NCI-H146 treated with DMSO at 0.1 percent for 48 hours (cell line): ENCODE results near the gene CARD11.

Experiments used
- DNase-seq: peaks from one replicate; lab custom pipeline; 2025; ENCODE audit not compliant: unreplicated experiment; lab: John Stamatoyannopoulos, UW

The CARD11 gene

DNA sequence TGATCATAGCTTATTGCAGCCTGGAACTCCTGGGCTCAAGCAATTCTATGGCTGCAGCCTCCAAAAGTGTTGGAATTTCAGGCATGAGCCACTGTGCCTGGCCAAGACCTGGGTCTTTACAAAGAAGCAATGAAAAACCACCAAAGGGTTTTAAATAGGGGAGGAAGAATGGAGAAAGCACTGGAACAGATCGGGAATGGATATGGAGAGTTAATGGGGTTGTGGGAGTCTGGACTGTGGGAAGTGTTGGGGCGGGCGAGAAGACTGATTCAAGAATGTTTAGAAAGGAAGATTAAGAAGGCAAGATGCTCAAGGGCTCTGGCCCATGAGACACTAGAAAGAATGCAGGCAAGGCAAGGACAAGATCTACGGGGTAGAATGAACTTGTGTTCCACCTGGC, 98.5 kb downstream of the CARD11 start:
- no peak for DNase-seq

DNA sequence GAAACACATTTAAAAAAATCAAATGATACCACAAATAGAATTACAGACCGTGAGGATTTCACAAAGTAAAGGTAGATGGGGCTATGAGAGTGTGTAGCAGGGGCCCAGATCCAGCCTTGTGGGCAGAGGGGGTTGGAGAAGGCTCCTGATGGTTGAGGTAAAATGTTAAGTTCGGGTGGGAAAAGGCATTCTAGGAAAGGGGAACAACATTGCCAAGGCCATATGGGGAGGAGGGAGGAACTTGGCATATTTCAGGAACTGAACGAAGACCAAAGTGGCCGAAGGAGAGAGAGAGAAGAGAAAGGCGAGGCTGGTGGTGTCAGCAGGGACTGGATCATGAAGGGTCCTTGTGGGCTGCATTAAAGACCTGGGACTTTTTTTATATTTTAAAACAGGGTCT, 98.9 kb downstream of the CARD11 start:
- no peak for DNase-seq

DNA sequence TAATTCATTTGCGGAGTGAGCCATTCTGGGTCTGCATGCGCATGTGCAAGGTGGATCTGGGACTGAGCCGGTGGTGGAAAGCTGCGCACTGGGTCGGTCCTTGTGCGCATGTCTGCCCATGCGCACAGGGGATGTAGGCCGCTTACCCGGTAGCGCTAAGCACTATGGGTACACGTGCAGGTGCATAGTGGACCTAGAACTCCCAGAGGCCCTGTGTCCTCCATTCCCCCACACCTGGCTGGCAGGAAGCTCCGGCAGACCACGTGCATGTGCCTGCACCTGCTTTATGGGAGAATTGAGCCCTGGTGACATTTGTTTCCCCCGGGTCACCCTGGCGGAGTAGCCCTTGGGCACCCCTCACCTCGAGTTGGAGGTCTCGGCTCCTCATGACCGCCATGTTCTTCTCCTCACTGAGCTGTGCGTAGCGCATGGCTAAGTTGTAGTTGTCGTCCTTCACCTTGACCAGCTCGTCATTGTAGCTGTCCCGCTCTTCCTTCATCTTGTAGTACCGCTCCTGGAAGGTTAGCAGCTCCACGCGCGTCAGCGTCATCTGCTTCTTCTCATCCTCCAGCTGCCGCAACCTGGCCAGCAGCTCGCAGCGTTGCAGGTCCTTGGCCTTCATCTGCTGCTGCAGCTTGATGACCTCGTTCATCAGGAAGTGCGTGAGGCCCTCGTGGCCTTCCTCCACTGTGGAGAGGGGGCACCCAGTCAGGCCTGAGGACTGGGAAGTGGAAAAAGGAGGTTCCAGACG, 99.6 kb downstream of the CARD11 start:
- no peak for DNase-seq

DNA sequence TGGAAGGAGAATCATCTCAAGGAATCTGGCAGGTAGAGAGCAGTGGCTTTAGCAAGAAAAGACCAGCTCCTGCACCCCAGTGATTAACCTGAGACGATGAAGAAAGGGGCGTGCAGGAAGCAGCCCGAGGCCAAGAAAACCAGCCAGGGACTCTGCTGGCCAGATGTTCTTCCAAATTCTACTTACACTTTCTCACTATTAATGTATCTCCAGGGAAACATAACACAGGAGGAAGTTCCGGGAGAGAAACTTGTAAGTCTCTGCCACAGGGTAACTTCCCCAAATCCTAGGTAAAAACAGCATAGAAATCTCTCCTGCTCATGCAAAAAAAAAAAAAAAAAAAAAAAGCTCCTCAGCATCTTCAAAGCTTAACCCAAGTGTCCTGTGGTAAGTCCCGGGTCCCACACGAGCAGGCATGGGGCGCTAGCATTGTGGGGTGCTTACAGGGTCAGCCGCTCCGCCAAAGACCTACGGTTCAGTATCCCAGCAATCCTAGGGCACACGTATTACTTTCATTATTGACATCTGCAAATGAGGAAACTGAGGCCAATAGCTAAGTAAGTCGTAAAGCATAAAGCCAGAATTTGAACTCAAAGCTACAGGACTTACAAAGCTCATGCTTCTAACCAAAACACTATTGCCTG, 102.3 kb downstream of the CARD11 start:
- DNase-seq: no peak

DNA sequence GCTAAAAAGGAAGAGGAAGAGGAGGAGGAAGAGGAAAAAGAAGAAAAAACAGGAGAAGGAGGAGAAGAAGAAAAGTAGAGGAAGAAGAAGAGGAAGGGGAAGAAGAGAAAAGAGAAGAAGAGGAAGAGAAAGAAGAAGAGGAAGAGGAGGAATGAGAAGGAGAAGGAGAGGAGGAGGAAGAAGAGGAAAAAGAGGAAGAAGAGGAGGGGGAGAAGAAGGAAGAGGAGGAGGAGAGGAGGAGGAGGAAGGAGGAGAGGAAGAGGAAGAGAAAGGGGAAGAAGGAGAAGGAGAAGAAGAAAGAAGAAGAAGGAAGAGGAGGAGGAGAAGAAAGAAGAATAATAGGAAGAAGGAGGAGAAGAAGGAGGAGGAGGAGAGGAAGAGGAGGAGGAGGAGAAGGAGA, 103.2 kb downstream of the CARD11 start:
- DNase-seq: no peak

DNA sequence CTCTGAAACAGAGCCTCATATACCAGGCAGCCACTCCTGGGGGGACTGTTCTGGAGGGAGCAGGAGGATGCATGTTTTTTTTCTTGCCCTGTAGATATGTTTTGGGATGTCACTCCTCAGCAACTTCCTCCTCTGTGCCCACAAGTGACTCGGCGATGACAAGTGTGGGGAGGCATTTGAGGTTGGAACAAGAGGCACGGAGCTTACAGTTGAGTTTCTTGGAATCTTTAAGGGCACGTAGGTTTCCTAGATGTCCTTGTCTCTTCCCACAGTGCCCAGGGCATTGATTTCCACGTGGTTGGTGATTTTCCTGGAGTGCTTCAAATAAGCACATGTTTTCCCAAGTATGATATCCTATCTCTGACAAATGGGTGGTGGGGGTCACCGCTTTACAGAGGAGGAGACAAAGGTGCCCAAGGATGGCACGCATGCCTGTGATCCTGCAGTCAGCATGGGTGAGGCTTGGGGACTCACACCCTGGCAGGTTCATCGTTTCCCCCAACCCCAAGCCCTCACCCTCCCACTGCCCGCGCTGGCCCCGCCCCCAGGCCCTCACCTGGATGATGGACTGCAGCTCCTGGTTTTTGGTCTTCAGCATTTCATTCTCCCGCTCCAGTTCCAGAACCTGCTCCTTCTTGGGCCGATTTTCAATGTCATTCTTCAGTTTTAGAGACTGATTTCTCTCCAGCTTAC, 104.3 kb downstream of the CARD11 start:
- DNase-seq: no peak

DNA sequence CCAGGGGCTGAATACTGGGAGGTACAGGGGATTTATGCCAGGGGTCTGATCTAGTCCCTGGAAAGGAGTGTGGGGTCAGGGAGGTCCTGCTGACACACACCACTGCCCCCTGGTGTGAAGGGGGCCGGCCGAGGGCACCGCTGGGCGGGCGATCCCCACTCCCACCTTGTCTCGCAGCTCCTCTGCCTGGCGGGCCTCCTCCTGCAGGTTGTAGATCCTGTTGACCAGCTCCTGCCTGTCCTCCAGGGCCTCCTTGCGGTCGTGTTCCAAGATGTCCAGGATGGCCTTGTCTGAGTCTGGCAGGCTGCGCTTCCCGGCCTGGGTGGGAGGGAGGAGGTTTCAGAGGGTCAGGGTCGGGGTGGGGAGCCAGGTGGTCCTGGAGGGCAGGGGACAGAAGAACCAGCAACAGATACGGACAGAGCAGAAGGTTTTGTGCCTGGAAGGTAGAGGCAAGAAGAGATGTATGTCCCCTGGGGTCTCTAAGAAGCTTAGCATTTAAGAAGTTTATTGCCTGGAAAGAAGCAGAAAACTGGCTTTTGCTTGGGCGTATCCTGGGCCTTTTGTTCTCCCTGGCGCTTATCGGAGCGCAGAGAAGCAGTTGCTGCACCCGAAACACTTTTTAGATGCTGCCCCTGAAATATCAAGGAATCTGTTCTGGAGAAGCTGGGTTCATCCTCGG, 105.0 kb downstream of the CARD11 start:
- no peak for DNase-seq

DNA sequence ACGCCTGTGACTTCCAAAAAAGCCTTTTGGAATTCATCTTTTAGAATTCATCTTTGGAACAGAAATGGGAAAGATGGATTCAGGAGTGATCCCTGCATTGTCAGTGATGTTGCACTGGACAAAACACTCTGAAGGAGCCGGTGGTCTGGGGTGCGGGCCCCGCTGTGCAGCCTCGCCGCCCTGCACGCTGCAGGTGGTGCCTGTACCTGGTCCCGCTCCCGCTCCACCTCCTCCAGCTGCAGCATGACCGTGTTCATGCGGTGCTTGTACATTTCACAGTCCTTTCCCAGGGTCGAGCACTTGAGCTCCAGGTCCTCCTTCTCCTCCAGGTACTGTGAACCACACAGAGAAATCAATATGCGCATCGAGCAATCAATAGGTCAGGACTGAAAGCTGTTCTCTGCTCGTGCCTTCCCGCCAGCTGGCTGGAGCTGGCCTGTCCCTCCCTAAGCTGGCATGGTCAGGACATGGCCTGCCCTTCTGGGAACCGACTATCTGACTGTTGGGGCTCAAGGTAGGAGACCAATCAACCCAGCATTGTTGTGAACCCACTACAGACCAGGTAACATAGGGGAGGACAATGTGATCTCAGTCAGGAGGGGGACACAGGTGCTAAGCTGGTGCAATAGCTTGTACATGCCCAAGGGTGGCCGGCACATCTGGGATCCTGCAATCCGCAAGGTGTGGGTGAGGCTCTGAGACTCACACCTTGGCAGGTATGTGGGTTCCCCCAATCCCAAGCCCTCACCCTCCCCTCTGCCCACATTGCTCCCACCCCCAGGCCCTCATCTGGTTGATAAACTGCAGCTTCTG, 105.8 kb downstream of the CARD11 start:
- no peak for DNase-seq

DNA sequence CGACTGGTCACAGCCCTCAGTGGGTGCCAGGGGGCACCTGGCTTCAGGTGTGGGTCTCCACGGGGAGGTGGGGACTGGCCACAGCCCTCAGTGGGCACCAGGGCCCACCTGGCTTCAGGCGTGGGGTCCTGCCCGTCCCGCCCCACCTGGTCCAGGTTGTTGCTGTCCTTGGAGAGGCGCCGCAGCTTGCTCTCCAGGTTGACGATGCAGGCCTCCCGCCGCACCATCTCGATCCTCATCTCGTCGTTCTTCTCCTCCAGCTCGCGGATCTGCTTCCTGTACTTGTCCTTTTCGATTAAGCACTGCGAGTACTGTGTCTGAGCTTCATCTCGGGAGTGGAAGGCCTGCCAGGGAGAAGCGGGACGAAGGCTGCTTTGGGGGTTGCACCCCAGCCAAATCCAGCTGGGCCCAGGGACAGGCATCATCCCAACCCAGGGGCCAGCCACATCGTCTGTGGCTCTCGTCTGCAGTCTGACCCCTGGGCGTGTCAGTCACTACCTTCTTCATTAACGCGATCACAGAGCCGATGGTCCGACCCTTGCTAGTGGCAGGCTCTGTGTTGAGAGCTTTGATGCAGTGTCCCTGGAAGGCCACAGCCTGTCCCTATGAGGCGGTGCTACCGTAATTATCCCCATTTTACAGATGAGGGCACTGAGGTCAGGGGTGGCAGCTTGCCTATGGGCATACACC, 106.6 kb downstream of the CARD11 start:
- DNase-seq: no peak

DNA sequence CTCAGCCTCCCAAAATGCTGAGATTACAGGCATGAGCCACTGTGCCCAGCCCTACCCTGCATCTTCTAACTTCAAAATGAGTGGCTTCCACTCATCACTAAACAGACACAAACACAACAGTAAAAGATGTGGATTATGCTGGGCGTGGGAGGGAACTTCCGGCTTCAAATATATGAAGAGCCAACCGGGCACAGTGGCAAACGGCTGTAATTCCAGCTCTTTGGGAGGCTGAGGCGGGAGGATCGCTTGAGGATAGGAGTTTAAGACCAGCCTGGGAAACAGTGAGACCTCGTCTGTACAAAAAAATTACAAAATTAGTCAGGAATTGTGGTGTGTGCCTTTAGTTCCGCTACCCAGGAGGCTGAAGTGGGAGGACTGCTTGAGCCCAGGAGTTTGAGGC, 107.4 kb downstream of the CARD11 start:
- DNase-seq: no peak

DNA sequence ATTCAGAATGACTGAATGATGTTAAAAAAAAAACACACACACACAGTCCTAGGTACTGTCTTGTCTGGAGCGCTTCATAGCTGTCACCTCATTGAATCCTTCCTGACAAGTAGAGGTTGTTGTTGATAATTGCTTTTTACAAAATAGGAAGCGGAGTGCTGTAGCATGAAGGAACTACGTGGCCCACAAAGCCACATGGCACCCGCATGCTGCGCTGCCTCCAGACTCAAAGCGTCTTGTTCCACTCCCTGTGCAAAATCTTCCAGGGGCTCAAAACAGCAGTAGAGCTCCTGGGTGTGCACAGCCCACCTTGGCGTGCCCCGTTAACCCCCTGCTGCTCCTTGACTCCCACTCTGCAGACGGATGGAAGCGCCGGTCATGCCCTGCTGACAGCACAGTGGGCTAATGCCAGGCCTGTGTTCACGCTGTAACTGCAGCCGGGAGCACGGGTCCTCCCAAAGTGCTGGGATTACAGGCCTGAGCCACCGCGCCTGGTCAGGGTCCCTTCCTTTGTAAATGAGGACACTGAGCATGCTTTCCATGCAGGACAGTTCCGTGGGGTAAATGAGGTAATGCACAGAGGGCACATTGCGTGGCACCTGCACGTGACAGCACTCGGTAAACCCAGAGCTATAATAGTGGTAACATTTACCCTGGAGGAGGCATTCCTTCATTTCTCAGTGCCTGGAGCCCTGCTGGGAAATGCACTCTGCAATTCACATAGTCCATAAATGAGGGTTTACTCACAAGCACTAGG, 108.5 kb downstream of the CARD11 start:
- DNase-seq: no peak

DNA sequence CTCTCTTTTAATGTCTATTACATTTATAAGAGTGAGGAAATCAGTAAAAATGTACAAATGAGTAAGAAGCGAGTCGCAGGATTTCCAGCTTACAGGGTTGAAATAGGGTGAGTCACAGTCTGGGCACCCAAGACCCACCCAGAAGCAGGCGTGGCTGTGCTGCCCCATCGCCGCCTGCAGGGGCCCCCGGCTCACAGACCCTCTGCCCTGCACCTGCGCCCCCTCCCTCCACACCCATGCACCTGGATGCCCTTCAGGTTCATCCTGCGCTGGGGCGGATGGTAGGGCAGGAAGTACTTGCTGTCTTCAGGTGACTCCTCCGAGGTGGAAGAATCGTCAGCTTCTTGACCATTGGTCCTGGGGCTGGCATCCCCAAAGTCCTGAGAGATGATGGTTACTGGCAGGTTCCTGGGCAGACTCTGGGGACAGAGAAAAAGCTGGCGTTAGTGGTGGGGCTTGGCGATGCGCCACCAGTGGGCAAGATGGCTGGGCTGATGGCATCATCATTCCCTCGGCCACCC, 109.4 kb downstream of the CARD11 start:
- DNase-seq: no peak

DNA sequence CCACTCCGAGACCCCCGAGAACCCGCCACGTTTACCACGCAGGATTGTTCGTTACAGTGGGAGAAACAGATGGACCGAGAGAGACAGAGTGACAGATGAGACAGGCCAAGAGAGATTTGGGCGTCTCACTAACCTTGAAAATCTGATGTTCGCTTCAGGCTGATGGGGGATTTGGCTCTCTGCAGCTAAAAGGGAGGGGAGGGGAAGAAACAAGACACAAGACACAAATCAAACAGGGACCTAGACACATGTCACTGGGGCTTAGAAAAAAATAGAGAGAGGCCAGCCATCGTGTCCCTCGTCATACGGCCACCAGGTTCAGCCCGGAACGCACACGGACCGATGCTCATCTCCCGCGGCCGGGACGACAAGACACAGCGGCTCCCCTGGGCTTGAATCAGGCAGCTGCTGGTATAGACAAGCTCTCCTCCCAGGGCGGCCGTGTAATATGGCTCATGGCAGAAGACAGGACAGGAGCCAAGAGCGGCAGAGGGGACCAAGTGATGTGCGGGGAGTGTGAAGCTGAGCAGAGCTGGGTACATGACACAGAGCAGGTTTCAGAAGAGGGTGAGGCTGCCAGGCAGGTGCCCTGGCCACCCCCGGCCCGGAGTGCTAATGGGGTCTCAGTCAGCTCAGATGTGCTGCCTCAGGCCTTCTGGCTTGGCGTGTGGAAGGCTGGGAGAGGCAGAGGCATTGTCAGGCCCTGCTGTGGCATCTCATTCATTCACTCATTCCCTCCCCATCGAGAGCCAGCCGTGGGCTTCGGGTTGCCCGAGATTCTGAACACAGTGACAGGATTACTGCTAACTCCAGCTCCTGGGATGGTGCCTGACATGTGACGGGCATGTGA, 111.0 kb downstream of the CARD11 start:
- no peak for DNase-seq

DNA sequence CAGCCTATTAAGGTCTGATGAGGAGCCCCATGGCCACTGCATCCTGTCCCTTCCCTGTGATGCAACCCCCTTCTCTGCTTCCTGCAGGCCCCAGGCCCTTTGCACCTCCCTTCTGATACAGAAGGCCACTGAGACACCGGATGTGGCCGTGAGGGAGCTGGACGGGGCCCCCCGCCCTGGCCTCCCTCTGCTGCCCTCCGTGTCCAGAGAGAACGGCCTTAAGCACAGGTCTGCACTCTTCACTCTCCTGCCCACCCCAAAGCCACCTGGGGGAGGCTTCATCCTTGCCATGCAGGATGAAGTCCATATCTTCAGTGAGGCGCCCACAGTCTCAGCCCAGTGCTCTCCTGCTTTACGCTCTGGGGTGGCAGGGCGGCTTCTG, 112.6 kb downstream of the CARD11 start:
- no peak for DNase-seq

DNA sequence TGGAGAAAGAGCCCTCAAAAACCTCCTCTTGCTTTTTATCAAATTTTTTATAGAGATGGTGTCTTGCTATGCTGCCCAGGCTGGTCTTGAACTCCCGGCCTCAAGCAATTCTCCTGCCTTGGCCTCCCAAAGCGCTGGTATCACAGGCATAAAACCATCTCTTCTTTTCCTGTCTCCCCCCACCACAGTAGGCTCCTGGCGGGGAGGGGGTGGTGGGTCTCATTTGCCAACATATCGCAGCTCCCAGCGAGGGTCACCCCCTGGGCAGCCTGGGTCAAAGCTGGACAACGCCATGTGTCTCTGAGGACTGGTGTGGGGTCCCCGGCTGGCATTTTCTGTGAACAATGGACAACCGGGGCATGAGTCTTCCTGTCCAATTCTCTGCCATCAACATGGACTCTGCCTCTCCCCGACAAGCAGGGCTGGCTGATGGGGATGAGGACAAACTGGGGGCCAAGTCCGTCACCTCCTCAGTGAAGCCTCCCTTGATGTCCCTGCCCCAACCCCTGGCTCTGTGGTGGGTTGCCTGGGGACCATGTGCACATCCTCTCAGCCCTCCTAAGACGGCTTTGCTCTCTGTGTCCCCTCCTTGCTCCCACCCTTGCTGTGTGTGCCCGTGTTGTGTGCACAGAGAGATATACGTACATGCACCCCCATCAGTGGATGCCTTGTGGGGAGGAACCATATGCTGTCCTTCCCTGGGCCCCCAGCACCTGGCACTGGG, 113.2 kb downstream of the CARD11 start:
- no peak for DNase-seq

DNA sequence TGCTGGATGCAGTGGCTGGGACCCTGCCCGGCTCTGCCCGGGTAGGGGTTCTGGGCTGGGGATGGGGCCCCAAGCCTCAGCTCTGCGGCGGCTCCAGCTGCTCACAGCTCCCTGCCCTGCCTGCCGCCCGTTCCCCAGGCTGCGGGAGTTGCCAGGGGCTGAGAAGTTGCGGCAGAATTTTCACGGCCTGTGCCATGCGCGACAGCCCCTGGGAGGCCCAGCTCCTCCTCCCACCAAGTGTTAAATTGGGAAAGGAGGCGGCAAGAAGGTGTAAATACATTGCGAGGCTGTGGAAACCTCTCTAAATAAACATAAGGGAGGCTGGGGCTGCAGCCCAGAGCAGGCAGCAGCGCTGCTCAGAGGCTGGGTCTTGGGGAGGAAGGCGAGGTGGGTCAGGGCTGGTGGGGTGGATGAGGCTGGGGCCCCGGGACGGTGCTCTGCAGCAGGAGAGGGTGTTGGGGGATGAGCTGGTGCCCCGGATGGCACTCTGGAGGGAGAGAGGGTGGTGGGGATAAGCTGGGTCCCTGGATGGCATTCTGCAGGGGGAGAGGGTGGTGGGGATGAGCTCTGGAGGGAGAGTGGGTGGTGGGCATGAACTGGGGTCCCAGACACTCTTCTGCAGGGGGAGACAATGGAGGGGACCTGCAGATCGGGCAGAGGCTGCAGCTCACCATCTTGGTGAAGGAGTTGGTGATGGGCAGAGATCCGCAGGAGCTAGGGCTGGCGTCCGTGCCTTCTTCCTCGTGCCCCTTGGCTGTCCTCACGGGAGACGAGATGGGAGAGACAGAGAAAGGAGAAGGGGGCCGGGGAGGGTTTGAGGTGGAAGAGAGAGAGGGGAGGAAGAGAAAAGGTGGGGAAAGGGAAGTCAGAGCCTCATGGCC, 114.1 kb downstream of the CARD11 start:
- no peak for DNase-seq
